ENCODE measurements around the gene OR6C65.
"Not testable (repeated sequence)": the region's sequence is repeated elsewhere in the genome, so short reads cannot be mapped to it uniquely, and the experiment has no call there.

Gene OR6C65

DNA sequence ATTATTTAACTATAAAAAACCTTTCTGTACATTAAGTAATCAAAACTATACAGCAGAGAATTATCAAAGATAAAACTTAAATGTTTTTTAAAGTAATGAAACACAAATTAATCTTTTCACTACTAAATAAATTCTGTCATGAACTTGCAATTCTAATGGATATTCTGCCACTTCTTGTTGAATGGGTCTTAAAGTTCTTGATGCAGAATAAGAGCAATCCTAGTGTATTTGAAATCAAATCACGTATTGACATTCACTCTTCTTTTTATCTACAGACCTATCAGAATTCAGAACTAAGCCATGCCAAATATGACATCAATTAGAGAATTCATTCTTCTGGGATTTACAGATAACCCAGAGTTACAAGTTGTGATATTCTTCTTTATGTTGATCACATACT is at the start of gene OR6C65:
OR6C65 (plus strand) TSS at position 301 of the 400 bp plus-strand sequence; CDS start at position 301, 0 bp downstream.
- DNase-seq: no peak

DNA sequence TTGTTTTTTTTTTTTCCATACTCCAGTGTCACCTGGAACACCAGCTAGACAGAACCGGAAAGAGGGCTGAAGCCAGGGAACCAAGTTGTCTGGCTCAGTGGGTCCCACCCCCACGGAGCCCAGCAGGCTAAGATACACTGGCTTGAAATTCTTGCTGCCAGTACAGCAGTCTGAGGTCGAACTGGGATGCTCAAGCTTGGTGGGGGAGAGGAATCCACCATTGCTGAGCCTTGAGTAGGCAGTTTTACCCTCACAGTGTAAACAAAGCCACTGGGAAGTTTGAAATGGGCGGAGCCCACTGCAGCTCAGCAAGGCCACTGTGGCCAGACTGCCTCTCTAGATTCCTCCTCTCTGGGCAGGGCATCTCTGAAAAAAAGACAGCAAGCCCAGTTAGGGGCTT is 45.0 kb upstream of the OR6C65 start:
- not testable (repeated sequence) for DNase-seq

DNA sequence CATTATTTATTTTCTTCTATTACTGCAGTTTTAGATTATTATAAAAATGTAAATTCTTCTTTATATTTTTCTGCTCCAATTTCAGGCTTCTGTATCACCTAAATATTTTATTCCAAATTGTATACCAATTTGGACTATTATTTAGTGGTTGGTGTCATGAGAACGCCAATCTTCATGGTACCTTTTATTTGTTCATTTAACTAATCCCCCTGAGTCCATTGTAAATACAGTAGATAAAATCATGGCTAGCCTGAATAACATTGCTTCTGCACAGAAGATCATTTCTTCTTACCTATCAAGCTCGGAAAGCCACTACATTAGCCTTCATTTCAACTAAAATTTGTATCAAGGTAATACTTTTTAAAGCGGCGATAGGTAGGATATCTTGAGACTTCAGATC is 37.7 kb upstream of the OR6C65 start, which contains the start of gene OR6C75:
OR6C75 (plus strand) TSS at position 301 of the 400 bp plus-strand sequence. CDS start 2,136 bp downstream, outside the sequence.
- no peak for DNase-seq

- DNase-seq: no peak
These were observed 35.2 kb upstream of the OR6C65 start for GRCh38 chr12:55365086-55365485.

GRCh38 chr12:55372521-55372920 is 27.8 kb upstream of the OR6C65 start:
- no peak for DNase-seq

GRCh38 chr12:55385891-55386290 is 14.4 kb upstream of the OR6C65 start:
- no peak for DNase-seq

DNA sequence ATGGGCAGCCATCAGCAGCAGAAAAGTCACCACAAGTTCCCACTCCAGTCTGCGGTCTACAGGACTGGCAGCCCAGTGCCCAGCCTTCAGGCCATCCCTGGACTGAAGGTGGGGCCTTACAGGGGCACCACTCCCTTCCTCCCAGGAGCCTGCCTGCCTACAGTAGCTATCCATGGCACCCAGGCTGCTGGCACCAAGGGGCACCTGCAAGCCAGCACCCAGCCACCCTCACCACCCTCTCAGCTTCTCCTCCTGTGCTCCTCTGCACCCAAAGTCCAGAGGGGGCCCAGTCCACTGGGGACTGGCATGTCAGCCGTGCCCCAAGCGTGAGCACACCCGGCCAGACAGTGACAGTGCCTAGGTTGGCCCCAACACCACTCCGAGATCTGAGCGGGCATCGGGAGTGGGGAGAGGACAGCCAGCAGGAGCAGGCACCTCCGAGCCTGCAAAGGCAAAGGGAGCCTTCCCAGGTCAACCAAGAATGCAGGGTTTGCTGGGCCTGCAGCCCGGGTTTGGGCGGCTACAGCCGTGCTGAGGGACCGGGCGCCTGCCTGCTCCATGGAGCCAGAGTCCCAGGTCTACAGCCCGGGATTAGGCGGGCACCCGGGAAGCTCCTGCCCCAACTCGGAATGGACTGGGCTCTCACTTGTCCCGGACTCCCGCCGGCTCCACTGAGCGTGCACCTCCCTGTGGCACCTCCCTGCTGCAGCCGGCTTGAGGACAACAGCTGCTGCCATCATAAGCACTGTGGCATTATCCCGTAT is 8.1 kb upstream of the OR6C65 start:
- no peak for DNase-seq

GRCh38 chr12:55396326-55396725 is 4.0 kb upstream of the OR6C65 start:
- no peak for DNase-seq

- no peak for DNase-seq
These were observed 7.5 kb downstream of the OR6C65 start for GRCh38 chr12:55407866-55408265.

DNA sequence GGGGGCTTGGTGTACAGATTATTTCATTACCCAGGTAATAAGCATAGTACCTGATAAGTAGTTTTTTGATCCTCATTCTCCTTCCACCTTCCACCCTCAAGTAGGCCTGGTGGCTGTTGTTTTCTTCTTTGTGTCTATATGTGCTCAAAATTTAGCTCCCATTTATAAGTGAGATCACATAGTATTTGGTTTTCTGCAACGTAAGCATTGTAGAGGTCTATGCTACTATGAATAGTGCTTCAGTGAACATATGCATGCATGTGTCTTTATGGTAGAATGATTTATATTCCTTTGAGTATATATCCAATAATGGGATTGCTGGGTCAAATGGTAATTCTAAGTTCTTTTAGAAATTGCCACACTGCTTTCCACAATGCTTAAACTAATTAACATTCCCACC is 8.8 kb downstream of the OR6C65 start:
- DNase-seq: not testable (repeated sequence)

DNA sequence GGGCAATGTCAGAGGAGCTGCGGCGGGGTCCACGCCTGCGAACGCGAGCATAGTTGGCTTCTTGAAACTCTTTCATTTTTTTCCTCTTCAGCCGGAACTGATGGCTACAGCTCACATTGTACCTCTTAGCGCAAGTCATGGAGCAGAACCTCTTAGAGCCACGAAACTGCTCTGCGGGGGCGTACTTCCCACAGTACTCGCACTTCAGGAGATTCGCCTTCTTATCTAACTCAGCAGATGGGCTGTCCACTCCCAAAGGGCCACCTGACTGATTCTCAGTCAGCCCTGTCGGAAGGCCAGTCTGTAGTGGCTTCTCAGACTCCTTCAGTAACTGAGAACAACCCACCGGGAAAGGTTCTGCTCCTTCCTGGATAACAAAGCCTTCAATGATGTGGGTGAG is 11.8 kb downstream of the OR6C65 start:
- DNase-seq: not testable (repeated sequence)

GRCh38 chr12:55413498-55414388 is 13.4 kb downstream of the OR6C65 start:
- DNase-seq: not testable (repeated sequence)

- not testable (repeated sequence) for DNase-seq
These were observed 14.1 kb downstream of the OR6C65 start for GRCh38 chr12:55414396-55414823.

GRCh38 chr12:55414889-55415288 is 14.6 kb downstream of the OR6C65 start:
- not testable (repeated sequence) for DNase-seq

DNA sequence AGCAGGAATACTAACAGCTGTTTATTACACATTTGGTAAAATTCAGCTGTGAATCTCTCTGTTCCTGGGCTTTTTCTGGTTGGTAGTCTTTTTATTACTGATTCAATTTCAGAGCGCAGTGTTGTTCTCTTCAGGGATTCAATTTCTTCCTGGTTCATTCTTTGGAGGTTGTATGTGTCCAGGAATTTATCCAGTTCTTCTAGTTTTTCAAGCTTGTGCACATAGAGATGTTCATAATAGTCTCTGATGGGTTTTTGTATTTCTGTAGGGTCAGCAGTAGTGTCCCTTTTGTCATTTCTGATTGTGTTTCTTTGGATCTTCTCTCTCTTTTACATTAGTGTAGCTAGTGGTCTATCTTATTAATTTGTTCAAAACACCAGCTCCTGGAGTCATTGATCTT is 16.6 kb downstream of the OR6C65 start:
- no peak for DNase-seq

- no peak for DNase-seq
These were observed 20.1 kb downstream of the OR6C65 start for GRCh38 chr12:55420307-55420962.

- no peak for DNase-seq
These were observed 25.6 kb downstream of the OR6C65 start, which contains the start of gene OR6C76 for GRCh38 chr12:55425954-55426353. OR6C76 (plus strand) TSS chr12:55426254; CDS start chr12:55426254, 0 bp downstream.

DNA sequence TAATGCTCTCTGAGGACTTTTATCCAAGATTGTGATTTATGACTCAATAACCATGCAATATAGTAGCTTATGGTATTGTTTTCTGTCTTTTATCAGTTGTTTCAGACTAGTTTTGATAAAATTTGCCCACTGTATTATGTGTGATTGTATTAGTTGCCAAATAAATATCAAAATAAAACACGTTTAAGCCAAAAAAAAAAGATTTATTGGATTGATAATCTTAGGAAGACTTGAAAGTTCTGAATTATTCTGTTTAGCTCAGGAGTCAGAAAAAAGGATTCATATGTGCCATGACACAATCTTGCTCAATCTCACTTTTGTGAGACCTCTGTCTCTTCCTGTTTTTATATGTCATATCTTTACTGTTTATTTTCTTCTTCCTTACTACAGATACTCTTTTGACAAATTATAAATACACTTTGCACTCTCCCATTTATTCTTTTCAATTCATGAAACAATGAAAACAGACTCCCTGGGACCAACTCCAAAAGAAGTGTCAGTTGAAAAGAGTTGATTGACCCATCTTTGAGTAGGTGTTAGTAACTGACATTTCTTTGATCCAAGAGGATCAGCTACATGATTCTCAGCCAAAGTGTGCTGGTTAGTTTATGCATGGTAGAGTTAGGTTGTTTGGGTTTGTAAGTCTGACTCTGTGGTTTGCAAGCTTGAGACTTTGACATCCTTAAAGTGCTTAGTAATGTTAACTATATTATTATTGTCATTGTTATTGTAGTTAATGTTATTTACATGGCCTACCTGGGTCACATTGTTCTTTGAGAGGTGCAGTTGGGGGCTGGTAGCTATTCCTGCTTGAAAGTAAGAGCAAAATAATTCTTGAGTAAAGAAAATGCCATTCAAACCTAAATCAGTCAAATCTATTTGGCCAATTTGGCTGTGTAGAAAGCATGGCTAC is 28.3 kb downstream of the OR6C65 start:
- DNase-seq: no peak

DNA sequence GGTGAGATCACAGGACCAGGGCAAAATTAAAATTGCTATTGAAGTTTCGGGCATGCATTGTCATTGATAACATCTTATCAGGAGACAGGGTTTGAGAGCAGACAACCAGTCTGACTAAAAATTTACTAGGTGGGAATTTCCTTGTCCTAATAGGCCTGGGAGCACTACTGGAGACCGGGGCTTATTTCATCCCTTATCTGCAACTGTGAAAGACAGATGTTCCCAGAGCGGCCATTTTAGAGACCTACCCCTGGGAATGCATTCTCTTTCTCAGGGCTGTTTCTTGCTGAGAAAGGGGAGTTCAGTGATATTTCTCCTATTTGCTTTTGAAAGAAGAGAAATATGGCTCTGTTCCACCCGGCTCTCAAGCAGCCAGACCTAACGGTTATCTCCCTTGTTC is 40.9 kb downstream of the OR6C65 start:
- not testable (repeated sequence) for DNase-seq

DNA sequence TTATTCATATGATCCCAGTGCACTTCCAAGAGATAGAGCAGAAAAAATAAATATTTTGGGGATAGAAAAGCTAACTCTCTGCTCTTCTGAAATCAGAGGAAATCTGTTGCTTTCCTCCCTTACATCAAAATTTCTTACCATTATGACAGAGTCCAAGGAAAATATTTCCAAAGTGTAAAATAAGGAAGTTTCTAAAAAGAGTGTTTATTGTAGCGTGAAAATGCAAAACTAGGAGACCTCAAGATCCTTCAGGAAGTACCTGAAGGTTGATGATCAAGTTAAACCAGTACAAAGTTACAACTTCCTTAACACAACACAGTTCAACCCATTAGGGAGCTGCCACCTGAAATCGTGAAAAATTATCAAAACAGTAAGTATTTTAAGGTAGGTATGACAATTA is 43.4 kb downstream of the OR6C65 start, which contains the start of gene OR6C2:
OR6C2 (plus strand) TSS at position 301 of the 400 bp plus-strand sequence. CDS start 8,138 bp downstream, outside the sequence.
- DNase-seq: no peak

- no peak for DNase-seq
These were observed 45.0 kb downstream of the OR6C65 start for GRCh38 chr12:55445357-55445756.

- DNase-seq: no peak
These were observed 46.0 kb downstream of the OR6C65 start for GRCh38 chr12:55446326-55446725.
